GDM1 (cell line): ENCODE measurements around the gene ZNF491.
"Not testable (repeated sequence)": the region's sequence is repeated elsewhere in the genome, so short reads cannot be mapped to it uniquely, and the experiment has no call there.

Source experiments
- DNase-seq: peaks from one replicate; lab custom pipeline; 2025; lab: John Stamatoyannopoulos, UW

ZNF491 gene

DNA sequence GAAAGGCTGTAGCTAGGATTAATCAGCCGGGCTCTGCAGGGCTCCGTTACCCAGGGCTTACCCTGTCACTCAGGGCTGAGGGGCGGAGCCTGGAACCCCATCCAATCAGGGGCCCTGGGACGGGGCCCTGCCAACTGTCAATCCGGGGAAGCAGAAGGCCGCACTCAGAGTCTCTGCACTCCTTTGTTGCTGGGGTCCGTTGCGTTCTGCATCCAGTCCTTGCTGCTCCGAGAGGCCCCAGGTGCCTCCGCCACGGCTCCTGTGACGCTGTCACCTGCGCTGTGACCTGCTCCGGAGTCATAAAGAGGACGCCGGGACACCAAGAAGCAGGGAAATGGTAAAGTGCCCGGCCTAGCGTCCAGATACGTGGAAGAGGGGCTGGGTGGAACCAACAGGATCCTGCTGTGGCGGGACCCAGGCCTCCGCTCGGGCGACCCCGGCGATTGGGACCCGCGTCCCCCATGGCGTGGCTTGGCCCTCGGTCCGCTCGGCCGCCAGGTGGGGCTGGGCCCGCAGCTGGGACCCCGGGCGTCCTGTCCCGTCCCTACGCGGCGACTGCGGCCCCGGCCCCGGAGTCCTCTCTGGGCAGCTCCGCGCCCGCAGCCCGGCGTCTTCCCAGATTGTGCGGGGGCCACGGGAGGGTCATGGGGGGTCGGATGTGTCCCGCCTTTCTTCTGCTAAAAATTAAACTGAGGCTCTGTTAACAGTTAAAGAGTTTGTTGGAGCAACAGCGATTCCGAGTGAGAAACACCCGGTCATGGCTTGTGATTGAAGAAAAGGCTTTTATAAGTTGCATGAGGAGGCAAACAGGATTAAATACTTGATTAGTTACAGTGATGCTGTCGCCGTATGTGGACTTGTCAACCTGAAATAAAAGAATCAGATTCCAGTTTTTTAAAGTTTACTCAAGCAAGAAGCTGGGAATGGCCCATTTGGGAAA, at the start of gene ZNF491:
ZNF491 (plus strand) TSS at position 133 of the 940 bp plus-strand sequence. CDS start 7,431 bp downstream, outside the sequence.
- peak; percentile 76 for DNase-seq

DNA sequence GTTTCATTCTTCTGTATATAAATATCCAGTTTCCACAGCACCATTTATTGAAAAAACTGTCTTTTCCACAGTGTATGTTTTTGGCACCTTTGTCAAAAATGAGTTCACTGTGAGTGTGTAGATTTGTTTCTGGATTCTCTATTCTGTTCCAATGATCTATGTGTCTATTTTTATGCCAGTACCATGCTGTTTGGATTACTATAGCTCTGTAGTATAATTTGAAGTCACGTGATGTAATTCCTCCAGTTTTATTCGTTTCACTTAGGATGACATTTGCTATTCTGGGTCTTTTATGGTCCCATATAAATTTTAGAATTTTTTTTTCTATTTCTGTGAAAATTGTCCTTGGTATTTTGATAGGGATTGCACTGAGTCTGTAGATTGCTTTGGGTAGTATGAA, 48.6 kb upstream of the ZNF491 start:
- no peak for DNase-seq

DNA sequence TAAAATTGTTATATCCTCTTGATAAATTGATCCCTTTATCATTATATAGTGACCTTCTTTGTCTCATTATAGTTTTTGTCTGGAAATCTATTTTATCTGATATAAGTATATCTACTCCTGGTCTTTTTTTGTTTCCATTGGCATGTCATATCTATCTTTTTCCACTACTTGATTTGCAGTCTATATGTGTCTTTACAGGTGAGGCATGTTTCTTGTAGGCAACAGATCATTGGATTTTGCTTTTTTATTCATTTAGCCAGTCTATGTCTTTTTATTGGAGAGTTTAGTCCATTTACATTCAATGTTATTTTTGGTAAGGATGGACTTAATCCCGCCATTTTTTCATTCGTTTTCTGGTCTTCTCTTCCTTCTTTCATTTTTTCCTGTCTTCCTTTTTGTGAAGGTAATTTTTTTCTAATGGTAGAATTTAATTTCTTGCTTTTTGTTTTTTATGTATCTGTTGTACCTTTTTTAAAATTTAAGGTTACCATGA, 46.0 kb upstream of the ZNF491 start:
- DNase-seq = no peak

DNA sequence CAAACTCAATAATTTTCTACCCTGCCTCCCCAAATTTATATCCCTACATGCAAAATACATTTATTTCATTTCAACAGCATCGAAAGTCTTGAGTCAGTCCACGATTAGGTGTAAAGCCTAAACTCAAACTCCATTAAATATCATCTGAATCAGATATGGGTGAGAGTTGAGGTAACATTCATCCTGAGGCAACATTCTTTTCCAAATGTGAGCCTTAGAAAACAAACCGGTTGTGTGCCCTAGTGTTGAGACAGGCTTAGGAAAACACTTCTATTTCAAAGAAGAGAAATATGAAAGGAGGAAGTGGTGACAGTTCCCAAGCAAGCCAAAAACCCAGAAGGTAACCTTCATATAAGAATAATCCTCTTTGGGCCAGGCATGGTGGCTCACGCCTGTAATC, 43.7 kb upstream of the ZNF491 start:
- DNase-seq = no peak

DNA sequence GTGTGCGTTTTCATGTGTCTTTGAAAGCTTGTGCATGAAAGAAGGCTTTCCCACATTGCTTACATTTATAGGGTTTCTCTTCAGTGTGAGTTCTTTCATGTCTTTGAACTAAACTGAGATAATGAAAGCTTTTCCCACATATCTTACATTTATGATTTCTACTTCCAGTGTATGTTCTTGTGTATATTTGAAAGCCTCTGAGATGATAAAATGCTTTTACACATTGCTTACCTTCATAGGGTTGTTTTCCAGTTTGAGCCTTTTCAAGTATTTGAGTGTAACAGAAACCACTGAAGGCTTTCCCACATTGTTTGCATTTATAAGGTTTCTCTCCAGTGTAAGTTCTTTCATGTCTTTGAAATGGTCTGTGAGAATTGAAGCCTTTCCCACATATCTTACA, 41.4 kb upstream of the ZNF491 start:
- no peak for DNase-seq

DNA sequence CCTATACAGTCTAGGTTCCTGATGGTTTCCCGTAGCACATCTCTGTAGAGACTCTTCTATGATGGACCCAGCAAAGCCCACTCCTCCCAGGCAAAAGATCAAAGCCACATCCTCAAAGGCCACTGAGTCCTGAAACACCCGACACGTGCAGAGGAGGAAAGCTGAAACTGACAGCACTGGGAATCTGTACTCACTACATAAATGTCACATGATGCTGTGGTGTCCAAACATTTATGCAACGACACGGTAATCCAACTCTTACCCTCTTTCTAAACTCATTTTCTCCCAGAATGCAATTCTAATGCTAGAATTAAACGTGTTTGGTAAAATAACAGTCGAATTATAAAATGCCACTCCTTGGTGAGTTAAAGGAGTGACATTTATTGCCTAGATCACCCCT, 38.5 kb upstream of the ZNF491 start:
- DNase-seq = no peak

DNA sequence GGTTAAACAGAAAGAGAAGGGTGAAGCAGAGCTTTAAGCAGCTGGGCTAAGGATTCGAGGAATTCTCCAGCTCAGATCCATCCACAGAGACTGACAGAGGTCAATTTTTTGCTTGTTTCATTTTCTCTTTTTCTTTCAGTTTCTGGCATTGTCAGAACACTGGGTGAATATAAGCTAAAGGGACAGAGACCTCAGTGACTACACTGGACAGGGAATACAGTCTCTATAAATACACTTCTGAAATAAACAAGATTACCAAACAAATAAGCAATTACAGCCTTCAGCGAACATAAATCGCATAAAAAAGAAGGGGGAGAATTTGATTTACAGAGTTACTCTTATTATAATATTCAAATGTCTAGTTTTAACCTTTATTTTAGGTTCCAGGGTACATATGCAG, 35.2 kb upstream of the ZNF491 start:
- DNase-seq = no peak

DNA sequence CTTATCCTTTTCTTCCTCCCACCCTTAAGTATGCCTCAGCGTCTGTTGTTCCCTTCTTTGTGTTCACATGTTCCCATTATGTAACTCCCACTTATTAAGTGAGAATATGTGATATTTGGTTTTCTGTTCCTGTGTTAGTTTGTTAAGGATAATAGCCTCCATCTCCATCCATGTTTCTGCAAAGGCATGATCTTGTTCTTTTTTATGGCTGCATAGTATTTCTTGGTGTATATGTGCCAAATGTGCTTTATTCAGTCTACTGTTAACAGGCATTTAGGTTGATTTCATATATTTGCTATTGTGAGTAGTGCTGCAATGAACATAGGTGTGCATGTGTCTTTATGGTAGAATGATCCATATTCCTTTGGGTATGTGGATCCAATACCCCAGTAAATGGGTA, 34.7 kb upstream of the ZNF491 start:
- no peak for DNase-seq

DNA sequence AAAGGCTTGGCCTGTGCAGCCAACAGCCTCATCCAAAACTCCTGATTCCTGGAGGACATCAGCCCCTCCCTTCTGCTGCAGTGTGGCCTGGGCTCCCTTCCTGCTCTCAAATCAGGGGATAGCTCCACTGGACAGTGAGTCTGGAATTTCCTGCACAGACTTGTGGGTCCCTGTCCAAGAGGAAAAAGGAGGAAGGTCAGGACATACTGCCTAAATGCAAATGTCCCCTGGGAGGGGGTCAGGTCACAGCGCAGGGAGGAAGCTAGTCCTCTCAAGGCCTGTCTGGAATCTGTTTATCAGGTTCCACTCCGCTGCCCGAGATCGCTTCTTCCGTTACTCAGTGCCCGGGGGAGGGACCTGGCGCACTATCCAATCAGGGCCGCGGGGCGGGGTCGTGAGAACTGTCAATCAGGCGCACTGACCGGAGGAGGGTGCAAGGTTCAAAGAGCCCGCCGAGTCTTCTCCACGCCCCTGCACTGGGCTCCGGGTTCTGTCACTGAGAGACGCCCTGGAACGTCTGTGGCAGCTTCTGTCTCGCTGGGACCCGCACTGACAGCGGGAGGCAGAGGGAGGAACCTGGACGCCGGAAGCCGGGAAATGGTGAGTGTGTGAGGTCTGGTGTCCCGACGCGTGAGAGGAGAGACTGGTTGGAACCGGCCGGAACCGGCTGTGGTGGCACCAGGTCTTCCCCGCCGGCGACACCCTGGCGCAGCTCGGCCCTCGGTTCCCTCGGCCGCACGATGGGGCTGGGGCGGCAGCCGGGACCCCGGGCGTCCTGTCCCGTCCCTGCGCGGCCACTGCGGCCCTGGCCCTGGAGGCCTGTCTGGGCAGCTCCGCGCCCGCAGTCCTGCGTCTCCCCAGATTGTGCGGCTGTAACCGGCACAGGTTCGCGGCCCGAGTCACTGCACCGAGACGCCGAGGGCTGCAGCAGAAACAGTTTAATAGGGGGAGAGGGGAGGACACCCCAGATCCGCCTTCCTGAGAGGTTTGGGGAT, 31.4 kb upstream of the ZNF491 start, which contains the start of gene ZNF441:
ZNF441 (plus strand) TSS at position 404 of the 995 bp plus-strand sequence; CDS start at position 598, 194 bp downstream.
- peak; percentile 89 for DNase-seq

DNA sequence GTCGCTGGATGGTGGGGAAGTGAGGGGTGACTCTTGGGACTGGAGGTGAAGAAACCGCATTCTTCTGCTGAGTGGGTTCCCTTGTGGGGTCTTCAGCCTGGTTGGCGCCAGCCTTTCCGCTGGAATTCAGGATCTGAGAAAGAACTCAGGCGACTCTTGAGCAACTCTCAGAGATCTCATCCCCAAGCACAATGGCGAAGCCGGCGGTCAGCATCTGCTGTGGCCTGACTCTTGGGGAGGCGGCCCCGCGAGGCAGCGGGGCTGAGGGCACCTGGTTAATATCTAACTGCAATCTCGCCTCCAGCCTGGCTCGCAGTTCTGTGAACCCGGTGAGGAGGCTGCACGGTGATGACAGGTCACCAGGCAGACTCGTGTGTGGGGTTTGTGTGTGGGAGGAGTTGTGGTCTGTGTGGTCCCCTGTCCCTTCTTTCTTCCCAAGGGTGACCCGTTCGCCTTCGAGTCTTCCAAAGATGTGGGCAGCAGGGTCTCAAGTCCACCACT, 30.6 kb upstream of the ZNF491 start:
- DNase-seq = no peak

DNA sequence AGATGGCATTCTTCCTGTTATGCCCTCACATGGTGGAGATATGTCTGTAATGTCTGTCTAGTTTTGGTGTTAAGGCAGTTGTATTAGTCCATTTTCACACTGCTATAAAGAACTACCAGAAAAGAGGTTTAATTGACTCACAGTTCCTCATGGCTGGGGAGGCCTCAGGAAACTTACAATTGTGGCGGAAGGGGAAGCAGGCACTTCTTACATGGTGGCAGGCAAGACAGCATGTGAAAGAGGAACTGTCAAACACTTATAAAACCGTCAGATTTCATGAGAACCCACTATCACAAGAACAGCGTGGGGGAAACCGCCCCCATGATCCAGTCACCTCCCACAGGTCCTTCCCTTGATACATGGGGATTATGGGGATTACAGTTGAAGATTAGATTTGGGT, 28.3 kb upstream of the ZNF491 start:
- DNase-seq = no peak

DNA sequence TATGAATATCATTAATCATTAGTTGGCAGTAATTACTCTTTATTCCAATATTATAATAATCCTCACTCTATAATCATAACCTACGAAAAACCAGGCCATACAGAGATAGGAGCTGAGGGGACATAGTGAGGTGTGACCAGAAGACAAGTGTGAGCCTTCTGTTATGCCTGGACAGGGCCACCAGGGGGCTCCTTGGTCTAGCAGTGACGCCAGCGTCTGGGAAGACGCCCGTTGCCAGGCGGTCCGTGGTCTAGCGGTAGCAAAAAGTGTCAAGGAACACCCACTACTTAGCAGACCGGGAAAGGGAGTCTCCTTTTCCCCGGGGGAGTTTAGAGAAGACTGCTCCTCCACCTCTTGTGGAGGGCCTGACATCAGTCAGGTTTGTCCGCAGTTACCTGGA, 26.8 kb upstream of the ZNF491 start:
- not testable (repeated sequence) for DNase-seq

DNA sequence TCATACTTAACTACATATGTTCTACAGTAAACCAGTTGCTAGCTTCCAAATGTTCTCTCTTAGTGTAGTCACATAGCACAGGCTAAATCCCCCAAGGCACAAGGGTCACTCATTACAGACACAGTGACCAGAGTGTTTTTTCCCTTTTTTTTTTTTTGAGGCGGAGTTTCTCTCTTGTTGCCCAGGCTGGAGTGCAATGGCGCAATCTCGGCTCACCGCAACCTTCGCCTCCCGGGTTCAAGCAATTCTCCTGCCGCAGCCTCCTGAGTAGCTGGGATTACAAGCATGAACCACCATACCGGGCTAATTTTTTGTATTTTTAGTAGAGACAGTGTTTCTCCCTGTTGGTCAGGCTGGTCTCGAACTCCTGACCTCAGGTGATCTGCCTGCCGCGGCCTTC, 21.7 kb upstream of the ZNF491 start:
- DNase-seq = not testable (repeated sequence)

DNA sequence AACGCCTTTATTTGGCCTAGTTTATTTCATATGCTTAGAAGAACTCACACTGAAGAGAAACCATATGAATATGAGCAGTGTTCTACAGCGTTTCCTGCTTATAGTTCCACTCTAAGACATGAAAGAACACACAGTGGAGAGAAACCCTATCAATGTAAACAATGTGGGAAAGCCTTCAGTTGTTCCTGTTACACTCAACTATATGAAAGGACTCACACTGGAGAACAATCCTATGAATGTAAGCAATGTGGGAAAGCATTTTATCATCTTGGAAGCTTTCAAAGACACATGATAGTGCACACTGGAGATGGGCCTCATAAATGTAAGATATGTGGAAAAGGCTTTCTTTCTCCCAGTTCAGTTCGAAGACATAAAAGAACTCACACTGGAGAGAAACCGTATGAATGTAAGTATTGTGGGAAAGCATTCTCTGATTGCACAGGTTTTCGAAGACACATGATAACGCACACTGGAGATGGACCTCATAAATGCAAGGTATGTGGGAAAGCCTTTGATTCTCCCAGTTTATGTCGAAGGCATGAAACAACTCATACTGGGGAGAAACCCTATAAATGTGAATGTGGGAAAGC, 17.8 kb upstream of the ZNF491 start:
- DNase-seq = no peak

DNA sequence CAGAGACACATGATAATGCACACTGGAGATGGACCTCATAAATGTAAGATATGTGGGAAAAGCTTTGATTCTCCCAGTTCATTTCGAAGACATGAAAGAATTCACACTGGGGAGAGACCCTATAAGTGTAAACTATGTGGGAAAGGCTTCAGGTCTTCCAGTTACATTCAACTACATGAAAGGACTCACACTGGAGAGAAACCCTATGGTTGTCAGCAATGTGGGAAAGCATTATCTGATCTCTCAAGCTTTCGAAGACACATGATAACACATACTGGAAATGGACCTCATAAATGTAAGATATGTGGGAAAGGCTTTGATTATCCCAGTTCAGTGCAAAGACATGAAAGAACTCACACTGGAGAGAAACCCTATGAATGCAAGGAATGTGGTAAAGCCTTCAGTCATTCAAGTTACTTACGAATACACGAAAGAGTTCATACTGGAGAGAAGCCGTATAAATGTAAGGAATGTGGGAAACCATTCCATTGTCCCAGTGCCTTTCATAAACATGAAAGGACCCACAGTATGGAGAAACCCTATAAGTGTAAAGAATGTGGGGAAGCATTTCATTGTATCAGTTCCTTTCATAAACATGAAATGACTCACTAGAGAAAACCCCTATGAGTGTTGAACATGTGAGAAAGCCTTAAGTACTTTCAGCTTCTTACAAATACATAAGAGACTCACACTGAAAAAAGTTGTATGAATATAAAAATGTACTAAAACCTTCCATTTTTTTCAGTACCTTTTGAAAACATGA, 16.8 kb upstream of the ZNF491 start:
- DNase-seq = no peak

DNA sequence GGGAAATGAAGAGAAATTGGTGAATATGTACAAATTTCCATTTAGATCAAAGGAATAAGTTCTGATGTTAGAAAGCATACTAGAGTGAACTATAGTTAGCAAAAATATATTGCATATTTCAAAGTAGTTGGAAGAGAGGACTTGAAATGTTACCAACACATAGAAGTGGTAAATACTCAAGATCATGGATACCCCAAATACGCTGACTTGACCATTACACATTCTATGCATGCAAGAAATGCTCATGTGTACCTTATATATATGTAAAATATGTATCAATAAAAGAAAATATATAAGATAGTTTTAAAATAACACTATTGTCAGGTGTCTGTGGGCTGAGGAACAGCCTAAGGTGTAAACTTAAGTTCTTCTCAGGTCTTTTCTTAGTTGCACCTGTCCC, 14.6 kb upstream of the ZNF491 start:
- no peak for DNase-seq

DNA sequence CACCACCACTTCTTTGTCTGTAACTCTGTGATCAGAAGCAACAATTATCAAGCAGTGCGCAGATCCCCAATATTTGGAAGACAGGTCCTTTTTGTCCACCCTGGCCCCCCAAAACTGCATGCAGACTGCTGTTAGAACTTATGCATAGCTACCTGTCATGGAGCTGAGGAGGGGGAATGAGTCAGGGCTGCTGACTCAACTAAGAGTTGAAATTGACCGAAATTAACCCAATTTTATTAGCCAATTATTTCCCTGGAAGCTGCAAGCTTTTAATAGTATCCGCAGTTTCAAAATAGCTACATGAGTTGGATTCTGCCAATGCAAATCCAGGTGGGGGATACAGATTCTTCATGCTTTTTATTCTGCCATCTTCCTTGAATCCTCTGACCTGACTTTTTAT, 14.0 kb upstream of the ZNF491 start:
- no peak for DNase-seq

DNA sequence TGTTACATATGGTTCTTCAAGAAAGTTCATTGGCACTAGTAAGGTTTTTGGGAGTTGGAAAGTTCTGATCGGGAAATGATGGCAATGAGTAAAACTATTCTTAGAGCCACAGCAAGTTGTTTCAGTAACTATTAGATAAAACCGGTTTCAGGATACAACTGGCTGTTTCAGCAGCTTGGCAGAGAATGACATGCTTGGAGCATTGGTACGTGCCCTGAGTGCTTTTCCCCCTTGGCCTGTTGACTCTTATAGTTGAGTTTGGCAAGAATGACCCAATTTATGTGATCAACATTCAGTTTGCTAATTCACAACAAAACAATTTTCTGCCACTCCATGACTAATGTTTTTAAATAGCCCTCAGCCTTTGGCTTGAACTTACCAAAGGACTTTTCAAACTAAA, 10.8 kb upstream of the ZNF491 start:
- no peak for DNase-seq

DNA sequence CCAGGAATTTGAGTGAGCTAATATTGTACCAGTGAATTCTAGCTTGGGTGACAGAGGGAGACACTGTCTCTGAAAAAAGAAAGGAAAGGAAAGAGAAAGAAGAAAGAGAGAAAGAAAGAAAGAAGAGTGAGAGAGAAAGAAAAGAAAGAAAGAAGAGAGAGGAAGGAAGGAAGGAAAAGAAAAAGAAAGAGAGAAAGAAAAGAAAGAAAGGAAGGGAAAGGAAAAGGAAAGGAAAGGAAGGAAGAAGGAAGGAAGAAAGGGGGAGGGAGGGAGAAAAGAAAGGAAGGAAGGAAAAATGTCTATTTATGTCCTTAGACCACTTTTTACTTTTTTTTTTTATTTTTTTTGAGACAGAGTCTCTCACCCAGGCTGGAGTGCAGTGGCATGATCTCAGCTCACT, 5.4 kb upstream of the ZNF491 start:
- DNase-seq = no peak

DNA sequence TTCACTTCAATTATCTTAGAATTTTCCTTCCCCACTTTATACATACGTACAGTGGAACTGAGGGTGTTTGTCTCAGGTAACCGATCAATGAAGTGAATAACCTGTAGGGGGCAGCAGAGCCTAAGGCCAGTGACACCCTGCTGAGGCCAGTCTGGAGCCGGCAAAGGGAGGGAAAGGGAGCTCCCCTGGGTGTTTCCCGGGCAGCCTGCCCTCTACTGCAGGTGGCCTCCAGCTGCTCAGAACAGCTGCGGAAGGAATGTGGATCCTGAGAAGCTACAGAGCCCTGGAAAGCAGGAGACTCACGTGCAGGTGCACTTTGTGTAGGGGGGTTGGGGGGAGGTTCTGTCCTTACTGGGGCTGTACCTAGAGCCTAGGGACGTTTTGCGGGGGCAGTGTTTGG, 832 bp upstream of the ZNF491 start:
- peak; percentile 63 for DNase-seq
